Esophagus mucosa (tissue), 1 donor: ENCODE results near the gene RPS16. TPM values are rescaled to one million over a fixed set of nuclear protein-coding genes. Genes with fewer than 3 reads are reported as not detected.
"Not testable (repeated sequence)": the region's sequence is repeated elsewhere in the genome, so short reads cannot be mapped to it uniquely, and the experiment has no call there.

Source experiments
- ATAC-seq: fragments of 200-7000 bp; cut with Tn5 transposase; one replicate; pipeline ENCODE4 v1.9.1; 2020
- total RNA-seq: library from RNA; stranded (reverse); gene quantifications from one replicate; pipeline ENCODE4 v1.2.4, GENCODE V29; 2023
- donor health status: DM: yes; HTN: yes; CAD: no.

The RPS16 gene
- total RNA-seq = 2,374 TPM

GRCh38 chr19:39435499-39436349 is at the start of gene RPS16:
Gene RPS16 (minus strand): TSS chr19:39435949. CDS start chr19:39435895, 54 bp downstream.
- peak; percentile 93 for ATAC-seq

- ATAC-seq = no peak
Measured at GRCh38 chr19:39483141-39483540, 47.4 kb upstream of the RPS16 start.

DNA sequence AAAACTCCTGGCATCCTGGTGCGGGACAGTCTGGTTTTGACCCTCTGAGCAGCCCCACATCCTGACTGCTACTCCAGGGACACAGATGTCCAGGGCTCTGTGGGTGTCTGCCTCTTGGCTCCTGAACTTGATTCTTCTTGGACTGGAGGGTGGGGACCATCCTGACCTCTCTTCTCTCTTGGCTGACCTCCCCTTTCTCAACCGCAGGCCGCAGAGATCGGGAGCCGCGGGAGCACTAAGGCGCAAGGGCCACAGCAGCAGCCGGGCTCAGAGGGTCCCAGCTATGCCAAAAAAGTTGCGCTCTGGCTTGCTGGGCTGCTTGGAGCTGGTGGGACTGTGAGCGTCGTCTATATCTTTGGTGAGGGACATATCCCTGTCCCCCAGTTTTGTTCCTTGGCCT is 45.9 kb upstream of the RPS16 start:
- peak; percentile 2 for ATAC-seq

DNA sequence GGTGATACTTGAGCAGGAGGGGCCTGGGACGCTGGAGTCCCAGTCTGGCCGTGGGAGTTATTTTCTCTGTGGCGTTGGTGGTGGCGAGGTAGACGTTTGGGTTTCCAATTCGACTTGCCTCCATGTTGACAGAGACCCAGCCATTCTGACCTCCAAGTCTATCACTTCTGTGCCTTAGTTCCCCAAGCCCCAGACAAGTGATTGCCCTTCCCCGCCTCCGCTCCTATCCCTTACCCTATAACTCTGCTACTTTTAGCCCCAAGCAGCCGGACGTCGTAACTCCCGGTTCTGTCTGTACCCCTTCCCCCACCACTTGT is 45.4 kb upstream of the RPS16 start:
- peak; percentile 9 for ATAC-seq

- ATAC-seq = peak; percentile 97
Measured at GRCh38 chr19:39480337-39481228, 44.8 kb upstream of the RPS16 start, which contains the start of gene TIMM50. Gene TIMM50 (plus strand): TSS chr19:39480838. CDS start chr19:39480854, 16 bp downstream.

DNA sequence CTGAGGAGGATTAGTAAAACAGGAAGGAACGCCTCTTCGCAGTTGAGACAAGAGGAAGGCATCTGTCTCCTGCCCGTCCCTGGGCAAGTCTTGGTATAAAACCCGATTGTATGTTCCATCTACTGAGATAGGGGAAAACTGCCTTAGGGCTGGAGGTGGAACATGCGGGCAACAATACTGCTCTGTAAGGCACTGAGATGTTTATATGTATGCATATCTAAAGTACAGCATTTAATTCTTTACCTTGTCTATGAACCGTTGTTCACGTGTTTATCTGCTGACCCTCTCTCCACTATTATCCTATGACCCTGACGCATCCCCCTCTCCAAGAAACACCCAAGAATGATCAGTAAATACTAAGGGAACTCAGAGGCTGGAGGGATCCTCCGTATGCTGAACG is 44.2 kb upstream of the RPS16 start:
- ATAC-seq = no peak

DNA sequence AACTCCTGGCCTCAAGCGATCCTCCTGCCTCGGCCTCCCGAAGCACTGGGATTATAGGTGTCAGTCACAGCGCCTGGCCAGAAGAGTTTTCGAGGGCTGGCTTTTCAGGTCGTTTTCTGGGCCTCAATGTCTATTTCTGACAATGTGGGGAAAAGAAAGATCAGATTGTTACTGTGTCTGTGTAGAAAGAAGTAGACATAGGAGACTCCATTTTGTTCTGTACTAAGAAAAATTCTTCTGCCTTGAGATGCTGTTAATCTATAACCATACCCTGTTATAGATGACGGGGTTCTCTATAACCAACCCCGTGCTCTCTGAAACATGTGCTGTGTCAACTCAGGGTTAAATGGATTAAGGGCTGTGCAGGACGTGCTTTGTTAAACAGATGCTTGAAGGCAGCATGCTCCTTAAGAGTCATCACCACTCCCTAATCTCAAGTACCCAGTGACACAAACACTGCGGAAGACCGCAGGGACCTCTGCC is 43.6 kb upstream of the RPS16 start:
- ATAC-seq = not testable (repeated sequence)

DNA sequence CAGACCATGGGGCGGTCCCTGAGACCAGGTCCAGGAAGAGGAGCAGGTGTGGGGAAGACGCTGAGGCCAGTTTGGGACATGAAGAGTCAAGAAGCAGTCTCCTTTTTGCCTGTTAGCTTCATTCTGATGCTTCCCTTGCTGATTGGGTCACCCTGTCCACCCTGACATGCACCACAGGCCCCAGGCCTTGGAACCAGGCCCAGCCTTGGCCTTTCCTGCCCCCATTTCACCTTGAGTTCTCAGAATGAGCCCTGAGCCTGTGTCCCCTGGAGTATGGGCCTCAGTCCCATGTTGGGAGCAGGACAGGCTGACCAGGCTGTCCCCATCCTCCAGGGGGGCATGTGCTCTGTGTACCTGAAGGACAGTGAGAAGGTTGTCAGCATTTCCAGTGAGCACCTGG is 40.0 kb upstream of the RPS16 start:
- ATAC-seq = no peak

DNA sequence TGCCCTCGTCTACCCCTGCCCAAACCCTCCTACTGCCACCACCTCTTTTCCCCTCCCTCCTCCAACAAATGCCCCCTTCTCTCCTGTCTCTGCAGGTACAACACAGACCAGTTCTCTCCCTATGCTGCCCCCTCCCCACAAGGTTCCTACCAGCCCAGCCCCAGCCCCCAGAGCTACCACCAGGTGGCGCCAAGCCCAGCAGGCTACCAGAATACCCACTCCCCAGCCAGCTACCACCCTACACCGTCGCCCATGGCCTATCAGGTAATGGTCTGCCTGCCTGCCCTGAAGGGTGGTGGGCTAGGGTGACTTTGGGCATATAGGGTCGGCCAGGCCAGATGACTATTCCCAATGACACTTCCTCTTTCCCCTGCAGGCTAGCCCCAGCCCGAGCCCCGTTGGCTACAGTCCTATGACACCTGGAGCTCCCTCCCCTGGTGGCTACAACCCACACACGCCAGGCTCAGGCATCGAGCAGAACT is 38.4 kb upstream of the RPS16 start:
- ATAC-seq = peak; percentile 27

- no peak for ATAC-seq
Measured at GRCh38 chr19:39473443-39473960, 37.8 kb upstream of the RPS16 start.

DNA sequence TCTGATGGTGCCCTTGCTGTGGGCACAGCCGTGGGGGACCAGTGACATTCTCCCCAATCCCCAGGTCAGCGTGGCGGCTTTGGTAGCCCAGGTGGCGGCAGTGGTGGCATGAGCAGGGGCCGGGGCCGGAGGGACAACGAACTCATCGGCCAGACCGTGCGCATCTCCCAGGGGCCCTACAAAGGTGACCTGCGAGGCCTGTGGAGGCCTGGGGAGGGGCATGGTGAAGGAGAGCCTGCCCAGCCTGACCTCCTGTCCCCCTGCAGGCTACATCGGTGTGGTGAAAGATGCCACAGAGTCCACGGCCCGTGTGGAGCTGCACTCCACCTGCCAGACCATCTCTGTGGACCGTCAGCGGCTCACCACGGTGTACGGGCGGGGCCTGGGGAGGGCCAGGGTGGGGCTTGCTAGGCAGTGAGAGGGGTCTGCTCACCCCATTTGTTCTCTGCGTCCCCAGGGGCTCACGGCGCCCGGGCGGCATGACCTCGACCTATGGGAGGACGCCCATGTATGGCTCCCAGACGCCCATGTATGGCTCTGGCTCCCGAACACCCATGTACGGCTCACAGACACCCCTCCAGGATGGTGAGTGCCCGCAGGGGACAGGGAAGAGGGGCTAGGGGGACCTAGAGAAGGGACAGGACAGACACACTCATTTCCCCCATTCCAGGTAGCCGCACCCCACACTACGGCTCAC is 37.1 kb upstream of the RPS16 start:
- peak; percentile 7 for ATAC-seq

DNA sequence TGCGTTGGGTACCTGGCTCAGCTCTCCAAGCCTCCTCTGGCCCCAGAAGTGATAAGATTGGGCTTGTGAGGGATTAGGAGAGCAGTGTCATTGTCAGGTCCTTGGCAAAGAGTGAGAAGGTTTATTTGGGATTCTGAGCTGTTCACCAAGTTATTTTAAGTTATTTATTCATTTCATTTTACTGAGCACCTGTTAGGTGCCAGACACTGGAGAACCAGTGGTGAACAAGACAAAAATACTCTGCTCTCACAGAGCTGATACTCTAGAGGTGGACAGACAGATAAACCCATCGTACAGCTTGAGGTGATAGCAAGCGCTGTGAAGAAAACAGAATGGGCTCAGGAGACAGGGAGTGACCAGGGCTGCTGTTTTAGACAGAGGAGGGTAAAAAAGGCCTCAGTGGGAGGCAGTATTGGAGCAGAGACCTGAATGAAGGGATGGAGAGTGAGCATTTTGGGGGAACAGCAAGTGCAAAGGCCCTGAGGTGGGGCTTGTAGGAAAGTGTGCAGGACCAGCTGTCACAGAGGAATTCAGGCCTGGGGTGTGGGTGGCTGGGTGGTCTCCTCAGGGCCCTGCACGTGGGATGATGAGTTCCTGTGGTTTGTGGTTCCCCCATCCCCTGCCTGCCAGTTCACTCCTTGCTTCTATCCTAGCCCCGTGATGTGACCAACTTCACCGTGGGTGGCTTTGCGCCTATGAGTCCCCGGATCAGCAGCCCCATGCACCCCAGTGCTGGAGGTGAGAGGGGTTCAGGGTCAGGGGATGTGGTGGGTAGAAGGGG is 36.2 kb upstream of the RPS16 start:
- ATAC-seq = no peak

DNA sequence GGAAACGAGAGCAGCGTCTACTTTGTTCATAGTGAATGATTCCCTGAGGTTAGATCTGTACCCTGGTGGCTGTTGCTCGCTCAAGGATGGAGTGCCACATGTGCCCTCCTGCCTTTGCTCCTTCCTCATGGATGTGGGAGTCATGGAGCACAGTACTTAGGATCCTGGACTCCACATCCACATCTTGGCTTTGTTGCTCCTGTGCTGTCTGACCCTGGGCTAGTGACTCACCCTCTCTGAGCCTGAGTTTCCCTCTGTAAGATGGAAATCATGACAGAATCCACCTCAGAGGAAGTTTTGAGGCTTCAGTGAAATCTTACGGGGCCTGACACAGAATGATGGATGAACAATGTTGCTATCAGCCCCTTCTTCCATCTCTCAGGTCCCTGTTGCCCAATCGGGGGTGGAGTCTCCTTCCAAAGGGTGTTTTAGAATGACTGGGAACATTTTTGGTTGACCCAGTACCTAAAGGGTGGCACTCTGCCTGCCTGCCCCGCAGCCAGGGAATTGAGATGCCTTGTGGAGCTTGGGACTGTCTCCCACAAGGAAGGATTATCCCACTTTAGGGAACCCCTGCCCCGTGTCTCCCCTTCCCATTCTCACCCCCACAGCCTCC is 35.1 kb upstream of the RPS16 start:
- no peak for ATAC-seq

DNA sequence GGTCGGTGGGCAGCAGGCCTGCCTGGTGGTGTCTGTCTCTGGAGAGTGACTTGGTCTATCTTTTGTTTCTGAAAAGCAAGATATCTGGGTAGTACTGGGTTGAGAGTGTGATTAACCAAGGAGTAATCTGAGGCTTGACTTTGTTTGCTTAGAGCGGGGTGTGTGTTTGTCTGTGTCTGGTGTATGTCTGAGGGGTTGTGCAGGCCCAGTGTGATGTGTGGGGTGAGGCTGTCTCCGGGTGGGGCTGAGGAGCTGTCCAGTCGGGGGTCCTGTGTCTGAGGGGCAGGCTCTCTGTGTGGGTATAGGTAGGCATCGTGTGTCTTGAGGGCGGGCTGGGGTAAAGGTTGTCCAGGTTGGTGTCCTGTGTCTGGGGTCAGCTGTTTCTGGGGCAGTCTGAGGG is 33.8 kb upstream of the RPS16 start:
- no peak for ATAC-seq

DNA sequence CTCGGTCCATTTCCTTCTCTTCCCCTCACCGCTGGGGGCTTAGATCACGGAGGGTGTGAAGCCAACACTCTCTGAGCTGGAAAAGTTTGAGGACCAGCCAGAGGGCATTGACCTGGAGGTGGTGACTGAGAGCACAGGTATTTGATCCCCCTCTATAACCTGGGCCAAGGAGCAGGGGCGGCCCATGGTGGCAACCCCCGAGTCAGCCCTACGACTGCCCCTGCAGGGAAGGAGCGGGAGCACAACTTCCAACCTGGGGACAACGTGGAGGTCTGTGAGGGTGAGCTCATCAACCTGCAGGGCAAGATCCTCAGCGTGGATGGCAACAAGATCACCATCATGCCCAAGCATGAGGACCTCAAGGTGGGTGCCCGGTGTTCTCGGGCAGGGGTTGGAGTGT is 33.3 kb upstream of the RPS16 start:
- no peak for ATAC-seq

DNA sequence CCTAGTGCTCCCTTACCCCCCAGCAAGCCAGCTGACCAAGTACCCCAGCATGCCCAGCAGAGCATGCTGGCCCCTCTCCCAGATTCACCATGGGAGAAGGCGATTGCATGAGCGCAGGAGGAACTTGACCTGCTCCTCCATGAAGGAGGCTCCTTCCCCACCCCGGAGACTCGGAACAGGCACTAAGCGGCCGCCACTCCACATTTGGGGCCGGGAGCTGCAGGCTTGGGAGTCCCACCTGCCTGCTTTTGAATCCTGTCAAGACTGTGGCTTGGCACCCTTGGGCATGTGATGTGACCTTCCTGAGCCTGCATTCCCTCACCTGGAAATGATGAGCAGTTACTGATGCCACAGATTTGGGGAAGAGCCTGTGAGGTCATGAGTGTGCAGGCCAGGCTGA is 32.2 kb upstream of the RPS16 start:
- no peak for ATAC-seq

GRCh38 chr19:39465956-39466747 is 30.4 kb upstream of the RPS16 start:
- no peak for ATAC-seq

- ATAC-seq = no peak
Measured at GRCh38 chr19:39463403-39463802, 27.7 kb upstream of the RPS16 start.

DNA sequence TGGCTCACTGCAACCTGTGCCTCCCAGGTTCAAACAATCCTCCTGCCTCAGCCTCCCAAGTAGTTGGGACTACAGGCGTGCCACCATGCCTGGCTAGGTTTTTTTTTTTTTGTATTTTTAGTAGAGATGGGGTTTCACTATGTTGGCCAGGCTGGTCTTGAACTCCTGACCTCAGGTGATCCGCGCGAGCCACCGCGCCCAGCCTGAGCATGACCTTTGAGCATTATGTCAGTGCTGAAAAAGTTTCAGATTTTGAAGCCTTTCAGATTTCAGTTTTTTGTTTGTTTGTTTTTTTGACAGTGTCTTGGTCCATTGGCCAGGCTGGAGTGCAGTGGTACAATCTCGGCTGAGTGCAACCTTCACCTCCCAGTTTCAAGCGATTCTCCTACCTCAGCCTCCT is 15.5 kb upstream of the RPS16 start:
- not testable (repeated sequence) for ATAC-seq

DNA sequence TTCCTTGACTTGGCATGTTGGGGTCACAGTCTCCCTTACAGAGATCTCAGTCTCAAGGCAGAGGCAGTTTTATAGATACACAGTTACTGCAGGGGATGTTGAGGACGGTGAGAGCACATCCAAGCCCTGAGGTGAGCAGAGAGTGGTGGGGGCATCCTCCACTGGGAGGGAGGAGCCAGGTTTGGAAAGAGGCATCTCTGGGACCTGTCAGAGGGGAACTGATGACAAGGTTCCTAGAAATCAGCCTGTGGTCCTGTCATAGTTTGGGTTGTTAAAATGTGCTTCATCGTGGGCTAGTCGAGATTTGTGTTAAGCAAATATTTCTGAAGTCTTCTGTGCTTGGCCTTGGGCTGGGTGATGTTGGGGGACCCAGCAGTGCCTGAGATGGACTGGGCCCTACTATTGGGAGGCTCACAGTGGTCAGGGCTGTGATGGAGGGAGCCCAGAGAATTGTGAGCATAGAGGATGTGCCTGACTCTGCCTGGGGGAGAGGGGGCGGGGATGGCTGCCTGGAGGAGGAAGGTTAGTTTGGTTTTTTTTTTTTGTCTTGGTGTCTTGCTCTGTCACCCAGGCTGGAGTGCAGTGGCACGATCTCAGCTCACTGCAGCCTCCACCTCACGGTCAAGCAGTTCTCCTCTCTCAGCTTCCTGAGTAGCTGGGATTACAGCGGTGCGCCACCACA is 13.5 kb upstream of the RPS16 start:
- no peak for ATAC-seq
